NCI-H748 (cell line): ENCODE measurements around the gene TENT5D.
"Not testable (repeated sequence)": the region's sequence is repeated elsewhere in the genome, so short reads cannot be mapped to it uniquely, and the experiment has no call there.

Source experiments
- DNase-seq: peaks from one replicate; lab custom pipeline; 2025; ENCODE audit not compliant: unreplicated experiment; lab: John Stamatoyannopoulos, UW

TENT5D gene

DNA sequence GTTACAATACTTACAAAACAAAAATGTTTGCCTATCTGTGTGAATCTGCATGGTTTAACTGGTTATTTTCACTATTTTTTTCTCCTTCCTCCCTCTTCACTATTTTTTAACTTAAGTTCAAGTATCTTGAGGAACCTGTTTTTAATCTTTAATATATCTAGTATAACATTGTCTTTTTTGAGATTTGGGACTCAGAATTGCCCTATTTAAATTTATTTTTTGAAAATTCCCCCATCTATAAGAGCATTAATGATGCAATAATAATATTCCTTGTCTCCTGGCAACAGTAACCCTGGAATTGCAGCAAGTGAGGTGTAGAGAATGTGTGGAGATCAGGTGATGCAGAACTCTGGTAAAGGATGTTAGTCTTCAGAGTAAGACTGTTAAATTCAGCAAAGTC lies at the start of gene TENT5D:
TENT5D (plus strand) TSS at position 301 of the 400 bp plus-strand sequence. CDS start 22,093 bp downstream, outside the sequence.
- no peak for DNase-seq

- DNase-seq, result not testable (repeated sequence)
Observed at GRCh38 chrX:80385651-80386050, 34.6 kb upstream of the TENT5D start.

GRCh38 chrX:80388206-80388605 lies 32.0 kb upstream of the TENT5D start:
- no peak for DNase-seq

GRCh38 chrX:80412042-80412441 lies 8.2 kb upstream of the TENT5D start:
- no peak for DNase-seq

DNA sequence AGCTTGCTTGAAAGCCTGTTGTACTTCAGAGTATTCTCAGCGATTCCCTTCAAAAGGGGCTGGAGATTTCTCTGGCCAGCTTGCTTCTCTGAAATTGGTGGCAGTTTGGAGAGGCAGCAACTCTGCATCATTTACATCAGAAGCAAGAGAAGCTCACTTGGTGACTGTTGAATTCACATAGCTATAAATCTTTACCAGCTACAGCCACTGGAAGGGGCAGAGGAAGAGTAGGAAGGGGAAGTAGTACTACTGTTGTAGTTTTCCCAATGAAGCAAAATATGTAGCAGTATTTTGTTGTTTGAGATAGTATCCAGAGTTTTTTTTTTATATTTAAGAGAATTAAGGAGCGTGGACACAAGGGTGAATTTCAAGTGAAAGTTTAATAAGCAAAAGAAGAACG lies 2.8 kb downstream of the TENT5D start:
- no peak for DNase-seq

DNA sequence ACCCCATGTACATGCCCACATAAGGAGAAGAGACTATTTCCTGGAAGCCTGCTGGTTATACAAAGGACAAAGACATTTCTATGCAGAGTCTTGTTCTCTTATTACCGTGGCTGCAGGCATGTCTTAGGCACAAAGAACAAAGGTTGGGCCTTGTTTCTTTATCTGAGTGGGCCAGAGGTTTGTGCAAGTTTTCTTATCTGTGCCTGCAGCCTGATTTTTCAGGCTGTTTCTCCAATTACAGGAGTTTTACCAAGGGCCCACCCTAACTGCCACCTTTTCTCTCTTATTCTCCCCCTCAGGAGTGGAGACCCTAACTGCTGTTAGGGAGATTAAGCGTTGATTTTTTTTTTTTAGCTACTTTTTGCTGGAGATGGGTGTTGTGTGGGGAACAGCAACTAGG lies 3.5 kb downstream of the TENT5D start:
- DNase-seq, result no peak

- no peak for DNase-seq
Observed at GRCh38 chrX:80430826-80431504, 10.7 kb downstream of the TENT5D start.

- DNase-seq, result no peak
Observed at GRCh38 chrX:80431505-80431832, 11.2 kb downstream of the TENT5D start.

GRCh38 chrX:80432441-80432840 lies 12.2 kb downstream of the TENT5D start:
- DNase-seq, result no peak

DNA sequence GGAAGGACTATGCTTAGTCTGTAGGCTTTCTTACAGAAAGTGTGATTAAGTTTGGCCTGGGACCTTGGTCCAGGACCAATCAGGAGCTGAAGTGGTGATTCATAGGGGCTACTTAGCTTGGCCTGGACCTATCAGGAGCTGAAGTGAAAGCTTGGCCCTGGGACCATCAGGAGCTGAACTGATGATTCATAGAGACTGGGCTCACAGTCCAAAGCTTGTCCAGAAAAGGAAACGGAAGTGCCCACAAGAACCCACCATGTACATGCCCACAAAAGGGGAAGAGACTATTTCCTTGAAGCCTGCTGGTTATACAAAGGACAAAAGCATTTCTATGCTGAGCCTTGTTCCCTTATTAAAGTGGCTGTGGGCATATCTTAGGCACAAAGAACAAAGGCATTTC lies 12.6 kb downstream of the TENT5D start:
- no peak for DNase-seq

- DNase-seq, result not testable (repeated sequence)
Observed at GRCh38 chrX:80468166-80468565, 47.9 kb downstream of the TENT5D start.

- no peak for DNase-seq
Observed at GRCh38 chrX:80471582-80471981, 51.3 kb downstream of the TENT5D start.

GRCh38 chrX:80485543-80485942 lies 65.3 kb downstream of the TENT5D start:
- DNase-seq, result no peak

- no peak for DNase-seq
Observed at GRCh38 chrX:80486299-80486698, 66.1 kb downstream of the TENT5D start.

DNA sequence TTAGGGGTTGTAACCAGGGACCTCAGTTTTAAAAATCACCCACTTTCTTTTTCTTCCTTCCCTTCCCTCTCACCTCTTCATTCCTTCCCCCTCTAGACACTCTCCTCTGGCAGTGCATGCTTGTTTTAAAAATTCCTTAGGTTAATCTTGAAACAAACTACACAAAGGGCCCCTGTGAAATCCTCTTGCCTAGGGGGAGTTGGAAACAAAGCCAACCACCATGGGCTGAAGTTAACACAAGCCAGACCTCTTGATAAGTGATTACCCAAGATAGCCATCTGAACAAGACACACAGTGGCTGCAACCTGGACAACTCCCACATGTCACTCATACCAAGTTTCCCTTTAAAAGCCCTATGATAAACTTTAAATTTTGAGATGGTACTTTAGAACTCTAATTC lies 68.9 kb downstream of the TENT5D start:
- no peak for DNase-seq
